GM21528 (cell line): ENCODE data around the gene ANKLE1.
"Not testable (repeated sequence)": the region's sequence is repeated elsewhere in the genome, so short reads cannot be mapped to it uniquely, and the experiment has no call there.

ENCODE experiments used
- ATAC-seq: cut with Tn5 transposase; IDR thresholded peaks from one replicate; pipeline ENCODE4 v1.9.1; 2021; ENCODE audit warnings: mild to moderate bottlenecking, moderate library complexity; ENCODE audit not compliant: unreplicated experiment, low FRiP score

Gene ANKLE1

DNA sequence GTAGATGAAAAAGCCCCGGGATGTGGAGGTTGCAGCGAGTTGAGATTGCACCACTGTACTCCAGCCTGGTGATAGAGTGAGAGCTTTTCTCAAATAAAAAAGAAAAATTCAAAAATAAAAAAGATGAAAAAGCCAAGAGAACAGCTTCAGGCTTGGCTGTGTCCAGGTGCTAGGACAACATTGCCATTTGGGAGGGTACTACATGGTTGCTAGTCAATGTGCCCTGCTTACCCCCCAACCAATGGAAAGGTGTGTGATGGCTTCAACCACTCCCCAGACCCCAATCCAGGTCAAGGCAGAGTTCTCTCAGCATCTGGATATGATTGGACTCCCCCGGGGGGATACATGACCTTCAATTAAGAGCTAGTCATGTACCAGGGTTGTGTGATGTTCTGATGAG lies 2.3 kb upstream of the ANKLE1 start:
- no peak for ATAC-seq

GRCh38 chr19:17282488-17283125 lies 906 bp downstream of the ANKLE1 start:
- peak; percentile 39 for ATAC-seq

- ATAC-seq, result no peak
Measured at GRCh38 chr19:17283504-17283996, 1.8 kb downstream of the ANKLE1 start.

GRCh38 chr19:17285415-17286135 lies 3.9 kb downstream of the ANKLE1 start:
- no peak for ATAC-seq

DNA sequence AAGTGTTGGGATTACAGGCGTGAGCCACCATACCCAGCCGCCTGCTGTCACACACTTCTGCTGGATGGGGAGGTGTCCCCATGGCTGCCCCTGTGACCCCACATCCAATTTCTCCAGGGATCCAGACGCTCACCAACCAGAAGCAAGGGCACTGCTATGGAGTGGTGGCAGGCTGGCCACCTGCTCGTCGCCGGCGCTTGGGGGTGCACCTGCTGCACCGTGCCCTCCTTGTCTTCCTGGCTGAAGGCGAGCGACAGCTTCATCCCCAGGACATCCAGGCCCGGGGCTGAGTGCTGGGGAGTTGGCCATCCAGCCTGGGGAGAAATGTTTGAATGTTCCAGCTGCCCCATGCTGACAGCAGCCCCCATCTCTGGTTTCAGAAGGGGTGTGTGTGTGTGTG lies 4.6 kb downstream of the ANKLE1 start:
- no peak for ATAC-seq

DNA sequence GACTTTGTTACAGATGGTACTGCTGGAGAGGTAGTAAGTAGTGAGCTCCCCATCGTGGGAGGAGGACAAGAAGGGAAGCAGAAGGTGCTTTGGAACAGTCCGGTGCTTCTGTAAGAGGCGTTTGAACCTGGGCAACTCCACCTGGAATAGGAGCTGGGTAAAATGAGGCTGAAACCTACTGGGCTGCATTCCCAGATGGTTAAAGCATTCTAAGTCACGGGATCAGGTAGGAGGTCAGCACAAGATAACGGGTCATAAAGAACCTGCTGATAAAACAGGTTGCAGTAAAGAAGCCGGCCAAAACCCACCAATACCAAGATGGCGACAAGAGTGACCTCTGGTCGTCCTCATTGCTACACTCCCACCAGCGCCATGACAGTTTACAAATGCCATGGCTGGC lies 5.1 kb downstream of the ANKLE1 start:
- no peak for ATAC-seq

- ATAC-seq, result no peak
Measured at GRCh38 chr19:17289489-17289888, 7.8 kb downstream of the ANKLE1 start.

DNA sequence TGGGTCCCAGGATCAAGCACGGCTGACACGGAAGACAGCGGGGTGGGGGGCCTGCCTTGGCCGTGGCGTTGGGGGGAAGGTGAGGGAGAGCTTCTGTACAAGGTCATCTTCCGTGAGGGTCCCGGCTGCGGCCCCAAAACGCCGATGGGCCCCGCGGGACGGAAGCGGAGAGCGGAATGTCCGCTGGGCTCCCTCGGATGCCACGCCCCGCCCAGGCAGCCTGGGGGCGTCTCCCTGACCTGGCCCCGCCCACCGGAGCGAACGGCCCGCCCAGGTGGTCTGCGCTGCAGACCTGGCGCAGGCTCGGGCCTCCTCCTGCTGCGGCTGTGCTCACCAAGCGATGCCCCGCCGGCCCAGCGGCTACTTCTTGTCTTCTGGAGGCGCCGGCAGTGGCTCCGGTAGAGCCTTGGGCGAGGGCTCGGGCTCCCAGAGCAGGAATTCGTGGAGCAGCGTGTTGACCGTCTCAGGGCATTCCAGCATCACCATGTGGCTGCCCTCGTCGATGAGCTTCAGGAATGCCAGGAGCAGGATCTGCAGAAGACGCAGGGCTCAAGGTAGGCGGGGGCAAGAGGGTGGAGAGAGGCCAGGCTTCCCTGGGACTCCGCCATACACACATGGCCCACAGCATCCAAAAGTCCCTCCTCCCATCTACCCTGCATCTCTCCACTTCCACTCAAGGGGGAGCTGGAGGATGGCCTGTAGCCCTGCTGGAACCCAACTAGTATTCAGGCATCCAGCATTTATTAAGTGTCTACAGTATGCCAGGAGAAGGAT lies 10.8 kb downstream of the ANKLE1 start:
- peak; percentile 71 for ATAC-seq

GRCh38 chr19:17293605-17294004 lies 11.9 kb downstream of the ANKLE1 start:
- ATAC-seq, result no peak

DNA sequence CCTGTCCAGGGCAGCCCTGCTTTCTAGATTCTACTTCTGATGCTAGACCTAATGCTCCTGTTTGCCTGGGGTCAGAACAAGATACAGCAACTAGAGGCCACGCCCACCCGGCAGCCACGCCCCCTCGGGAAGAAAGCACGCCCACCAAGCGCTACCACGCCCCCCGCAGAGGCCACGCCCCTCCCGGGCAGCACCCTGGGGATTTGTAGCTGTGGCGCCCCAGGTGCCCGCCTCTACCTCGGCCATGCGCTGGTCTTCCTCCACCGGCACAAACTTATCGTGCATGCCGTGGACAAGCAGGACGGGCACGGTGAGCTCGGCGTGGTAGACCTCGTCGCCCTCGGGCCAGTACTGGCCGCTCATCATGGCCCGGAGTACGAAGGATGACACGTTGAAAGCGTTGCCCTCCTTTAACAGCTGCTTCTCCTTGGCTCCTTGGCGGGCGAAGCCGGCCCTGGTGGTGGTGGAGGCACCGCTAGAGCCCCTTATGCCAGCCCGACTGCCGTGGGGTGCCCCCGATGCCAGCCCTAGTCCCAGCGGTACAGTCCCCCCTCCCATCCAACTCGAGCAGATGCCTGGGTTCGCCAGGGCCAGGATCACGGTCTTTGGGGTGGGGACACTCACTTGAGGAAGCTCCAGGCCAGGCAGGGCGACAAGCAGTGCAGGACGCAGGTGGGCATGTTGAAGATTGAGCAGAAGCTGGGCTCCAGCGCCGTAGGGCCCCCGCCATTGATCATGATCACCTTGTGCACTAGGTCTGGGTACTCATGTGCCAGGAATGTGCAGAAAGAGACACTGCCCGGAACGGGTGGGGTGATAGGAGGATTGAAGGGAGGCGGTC lies 12.6 kb downstream of the ANKLE1 start:
- no peak for ATAC-seq

DNA sequence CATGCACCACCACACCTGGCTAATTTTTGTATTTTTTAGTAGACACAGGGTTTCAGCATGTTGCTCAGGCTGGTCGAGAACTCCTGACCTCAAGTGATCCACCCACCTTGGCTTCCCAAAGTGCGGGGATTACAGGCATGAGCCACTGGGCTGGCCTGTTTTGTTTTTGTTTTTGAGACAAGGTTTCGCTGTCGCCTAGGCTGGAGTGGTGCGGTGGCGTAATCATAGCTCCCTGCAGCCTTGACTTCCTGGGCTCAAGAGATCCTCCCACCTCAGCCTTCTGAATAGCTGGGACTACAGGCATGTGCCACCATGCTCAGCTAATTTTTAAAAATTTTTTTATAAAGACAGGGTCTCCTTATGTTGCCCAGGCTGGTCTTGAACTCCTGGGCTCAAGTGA lies 13.8 kb downstream of the ANKLE1 start:
- ATAC-seq, result not testable (repeated sequence)

DNA sequence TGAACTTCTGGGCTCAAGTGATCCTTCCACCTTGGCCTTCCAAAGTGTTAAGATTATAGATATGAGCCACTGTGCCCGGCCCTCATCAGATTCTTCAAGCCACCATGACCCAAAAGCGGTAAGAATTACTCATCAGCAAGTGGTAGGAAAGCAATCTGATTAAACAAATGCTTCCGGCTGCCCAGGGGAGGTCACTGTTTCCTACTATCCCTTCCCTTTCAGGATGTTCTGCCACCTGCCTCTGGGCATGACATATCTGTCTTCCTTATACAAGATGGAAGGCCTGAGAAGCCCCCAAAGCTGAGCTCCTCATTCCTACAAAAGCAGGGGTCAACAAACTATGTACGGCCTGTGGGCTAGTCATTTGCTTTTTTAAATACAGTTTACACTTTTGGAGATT lies 14.6 kb downstream of the ANKLE1 start:
- ATAC-seq, result no peak

- no peak for ATAC-seq
Measured at GRCh38 chr19:17296976-17297375, 15.3 kb downstream of the ANKLE1 start.

GRCh38 chr19:17300992-17301619 lies 19.4 kb downstream of the ANKLE1 start:
- ATAC-seq, result no peak

DNA sequence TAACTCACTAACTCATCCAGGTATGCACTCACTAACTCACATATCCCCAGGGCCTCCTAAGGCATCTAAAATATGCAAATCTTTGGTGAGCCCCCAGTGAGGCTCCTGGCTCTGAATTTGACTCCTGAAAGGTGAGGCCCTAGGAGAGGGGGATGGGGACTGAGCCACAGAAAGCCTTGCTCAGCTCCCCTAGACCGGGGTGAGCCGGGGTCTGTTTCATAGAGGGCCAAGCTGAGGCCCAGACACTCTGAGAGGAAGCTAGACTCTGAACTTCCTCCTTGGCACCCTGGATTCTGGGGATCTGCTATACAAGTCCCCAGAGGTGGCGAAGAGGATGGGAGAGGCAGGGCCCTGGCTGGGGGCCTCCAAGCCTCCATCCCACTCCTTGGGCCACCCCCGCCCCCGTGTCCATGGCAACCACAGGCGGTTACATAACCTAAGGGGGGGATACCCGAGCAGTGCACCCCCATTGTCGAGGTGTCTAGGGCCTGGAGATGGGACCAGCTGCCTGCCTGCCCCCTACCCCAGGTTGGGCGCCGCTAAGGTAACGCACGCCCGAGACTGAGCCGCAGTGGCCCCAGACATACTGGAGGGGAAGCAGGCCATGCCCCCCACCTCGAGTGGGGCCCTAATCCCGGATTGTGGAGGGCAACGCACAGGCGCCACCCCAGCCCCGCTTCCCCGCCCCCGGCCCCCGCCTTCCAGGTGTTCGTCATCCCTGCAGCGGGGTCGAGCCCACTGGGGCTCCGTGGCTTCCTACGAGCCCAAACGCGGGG lies 20.9 kb downstream of the ANKLE1 start:
- ATAC-seq, result no peak

DNA sequence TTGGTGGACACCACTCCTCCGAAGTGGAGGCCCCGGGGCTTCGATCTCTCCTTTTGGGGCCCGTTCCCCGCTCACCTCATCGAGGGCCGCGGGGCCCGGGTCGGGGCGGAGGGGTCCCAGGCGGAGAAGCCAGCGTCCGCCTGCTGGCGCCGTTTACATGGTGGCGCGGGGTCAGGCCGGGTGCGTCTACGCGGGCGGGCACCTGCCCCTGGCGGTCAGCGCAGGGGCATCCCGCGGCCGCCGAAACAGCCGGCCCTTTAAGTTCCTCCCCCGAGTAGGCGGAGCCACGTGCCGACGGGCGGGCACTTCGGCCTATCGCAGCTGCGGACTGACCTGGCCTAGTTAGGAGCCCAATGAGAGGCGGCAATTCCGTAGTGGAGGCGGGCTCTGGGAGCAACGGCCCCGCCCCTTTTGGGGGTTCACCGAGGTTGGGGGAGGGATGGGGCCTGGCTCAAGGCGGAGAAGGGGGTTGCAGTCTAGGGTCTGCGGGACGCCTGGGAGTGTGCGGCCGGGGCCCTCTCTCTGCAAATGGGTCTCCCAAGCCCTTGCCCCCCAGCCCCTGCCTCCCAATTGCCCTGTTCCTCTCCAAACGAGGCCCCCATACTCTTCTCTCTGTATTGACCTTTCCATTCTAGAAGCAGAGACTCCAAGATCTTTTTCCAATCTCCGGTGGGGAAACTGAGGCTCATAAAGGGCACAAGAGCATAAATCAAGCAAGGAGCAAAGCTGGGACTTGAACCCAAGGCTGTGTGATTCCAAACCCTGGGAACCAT lies 21.7 kb downstream of the ANKLE1 start, which contains the start of gene ABHD8:
ABHD8 (minus strand) TSS at position 259 of the 773 bp plus-strand sequence. CDS start 1,809 bp downstream, outside the sequence.
- peak; percentile 50 for ATAC-seq

GRCh38 chr19:17303940-17304267 lies 22.2 kb downstream of the ANKLE1 start:
- ATAC-seq, result no peak

- no peak for ATAC-seq
Measured at GRCh38 chr19:17304386-17305215, 22.9 kb downstream of the ANKLE1 start.
